Calu3 (cell line): ENCODE measurements around the gene DNAI1. TPM values are rescaled to one million over a fixed set of nuclear protein-coding genes. Genes with fewer than 3 reads are reported as not detected.

Source experiments
- BruUV-seq: library from RNA; stranded (reverse); fragments of 400-500 nt; replicated peaks from 2 replicates; lab custom pipeline; 2021; lab: Mats Ljungman, UMichigan
- CTCF ChIA-PET: fragments of 300-600 bp; sonication (Branson Sonifier 250); formaldehyde crosslinking; loops from one replicate; lab custom pipeline; 2022; ENCODE audit warnings: antibody characterized with exemption; lab: Charles Lee
- DNase-seq: peaks from one replicate; pipeline ENCODE4 v3.0.0; 2022
- H3K27ac Mint-ChIP-seq: one replicate; pipeline ENCODE4 v1.8.0; 2022; ENCODE audit warnings: mixed read lengths; ENCODE audit not compliant: unreplicated experiment
- H3K27me3 Mint-ChIP-seq: one replicate; pipeline ENCODE4 v1.8.0; 2022; ENCODE audit warnings: mixed read lengths; ENCODE audit not compliant: unreplicated experiment
- H3K36me3 Mint-ChIP-seq: one replicate; pipeline ENCODE4 v1.8.0; 2022; ENCODE audit warnings: mild to moderate bottlenecking, moderate library complexity, mixed read lengths; ENCODE audit not compliant: insufficient read depth, unreplicated experiment
- H3K4me1 Mint-ChIP-seq: one replicate; pipeline ENCODE4 v1.8.0; 2022; ENCODE audit warnings: mild to moderate bottlenecking, low read depth, mixed read lengths; ENCODE audit not compliant: unreplicated experiment
- H3K4me3 Mint-ChIP-seq: one replicate; pipeline ENCODE4 v1.8.0; 2022; ENCODE audit warnings: mild to moderate bottlenecking, low read depth, moderate library complexity, mixed read lengths; ENCODE audit not compliant: unreplicated experiment
- H3K9me3 Mint-ChIP-seq: one replicate; pipeline ENCODE4 v1.8.0; 2022; ENCODE audit warnings: low read depth, mixed read lengths; ENCODE audit not compliant: unreplicated experiment
- intact Hi-C: fragments of 100-400 bp; cut with micrococcal nuclease; formaldehyde crosslinking; loops from one replicate; pipeline ENCODE4 v1.10.0; 2022; ENCODE audit not compliant: unreplicated experiment
- total RNA-seq: library from RNA; stranded (reverse); gene quantifications from 2 replicates; pipeline ENCODE4 v1.2.3, GENCODE V29; 2022
- TF ChIP-seq, protein P1 (sequence below): fragments of 200-600 bp; IDR thresholded peaks from one replicate; pipeline ENCODE4 v1.8.0; 2022; ENCODE audit warnings: antibody characterized with exemption; ENCODE audit not compliant: unreplicated experiment

DNAI1 gene
- total RNA-seq, 1 experiment from 2014 or later: not detected

DNA sequence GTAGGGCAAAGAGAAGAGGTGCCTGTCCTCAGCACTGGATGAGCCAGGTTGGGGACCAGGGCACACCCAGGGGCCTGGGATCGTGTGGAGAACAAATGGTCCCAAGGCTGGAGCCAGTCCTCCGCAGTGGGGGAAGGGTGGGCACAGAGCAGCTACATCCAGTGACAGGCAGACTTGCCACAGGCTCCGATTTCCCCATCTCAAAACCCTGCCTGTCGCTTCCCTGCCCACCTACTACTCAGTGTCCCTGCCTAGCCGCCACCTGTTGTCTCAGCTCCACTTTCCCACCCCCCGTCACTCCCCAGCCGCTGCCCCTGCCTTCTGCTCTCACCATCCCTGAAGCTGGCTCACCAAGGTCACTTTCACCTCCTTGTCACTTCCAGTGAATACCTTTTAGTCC is 78.1 kb downstream of the DNAI1 start:
- no TSS peak for BruUV-seq
- CTCF ChIA-PET: no interaction called here
- intact Hi-C loops: no loop called here
- no peaks in the 10 kb centered on the region for H3K36me3 Mint-ChIP-seq
- H3K4me1 Mint-ChIP-seq: no peaks in the 10 kb centered on the region
- no peak overlapping the region for H3K27ac Mint-ChIP-seq
- peaks cover 52% of the 10 kb centered on the region for H3K27me3 Mint-ChIP-seq
- H3K9me3 Mint-ChIP-seq: no peaks in the 10 kb centered on the region
- TF ChIP-seq, protein P1, sequence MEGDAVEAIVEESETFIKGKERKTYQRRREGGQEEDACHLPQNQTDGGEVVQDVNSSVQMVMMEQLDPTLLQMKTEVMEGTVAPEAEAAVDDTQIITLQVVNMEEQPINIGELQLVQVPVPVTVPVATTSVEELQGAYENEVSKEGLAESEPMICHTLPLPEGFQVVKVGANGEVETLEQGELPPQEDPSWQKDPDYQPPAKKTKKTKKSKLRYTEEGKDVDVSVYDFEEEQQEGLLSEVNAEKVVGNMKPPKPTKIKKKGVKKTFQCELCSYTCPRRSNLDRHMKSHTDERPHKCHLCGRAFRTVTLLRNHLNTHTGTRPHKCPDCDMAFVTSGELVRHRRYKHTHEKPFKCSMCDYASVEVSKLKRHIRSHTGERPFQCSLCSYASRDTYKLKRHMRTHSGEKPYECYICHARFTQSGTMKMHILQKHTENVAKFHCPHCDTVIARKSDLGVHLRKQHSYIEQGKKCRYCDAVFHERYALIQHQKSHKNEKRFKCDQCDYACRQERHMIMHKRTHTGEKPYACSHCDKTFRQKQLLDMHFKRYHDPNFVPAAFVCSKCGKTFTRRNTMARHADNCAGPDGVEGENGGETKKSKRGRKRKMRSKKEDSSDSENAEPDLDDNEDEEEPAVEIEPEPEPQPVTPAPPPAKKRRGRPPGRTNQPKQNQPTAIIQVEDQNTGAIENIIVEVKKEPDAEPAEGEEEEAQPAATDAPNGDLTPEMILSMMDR: no peak
- no peak overlapping the region for H3K4me3 Mint-ChIP-seq
- DNase-seq: no peak

DNA sequence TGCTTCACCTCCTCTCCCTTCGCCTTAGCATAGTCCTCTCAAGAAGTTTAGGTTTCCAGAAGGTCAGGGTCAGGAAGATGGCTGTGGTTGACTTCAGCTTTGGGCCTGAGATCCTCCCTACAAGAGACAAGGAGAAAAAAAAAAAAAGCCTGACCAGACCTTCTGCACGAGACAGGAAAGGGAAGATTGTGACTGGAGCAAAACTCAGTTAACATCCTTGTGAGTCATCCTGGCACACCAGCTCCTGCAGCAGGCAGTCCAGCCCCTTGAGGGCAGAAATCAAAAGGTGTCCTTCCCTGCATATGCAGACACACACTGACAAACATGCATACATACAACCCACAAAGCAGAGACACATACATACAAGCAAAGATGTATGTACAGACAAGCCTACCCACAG is 82.2 kb downstream of the DNAI1 start:
- Mint-ChIP-seq H3K27me3 (peaks cover 47% of the 10 kb centered on the region), H3K36me3 (no peaks in the 10 kb centered on the region), H3K27ac (no peak overlapping the region), H3K4me3 (no peak overlapping the region), H3K9me3 (no peaks in the 10 kb centered on the region), H3K4me1 (no peaks in the 10 kb centered on the region)
- TF ChIP-seq, protein P1: no peak
- CTCF ChIA-PET: no interaction called here
- intact Hi-C loops: no loop called here
- DNase-seq: no peak
- no TSS peak for BruUV-seq

DNA sequence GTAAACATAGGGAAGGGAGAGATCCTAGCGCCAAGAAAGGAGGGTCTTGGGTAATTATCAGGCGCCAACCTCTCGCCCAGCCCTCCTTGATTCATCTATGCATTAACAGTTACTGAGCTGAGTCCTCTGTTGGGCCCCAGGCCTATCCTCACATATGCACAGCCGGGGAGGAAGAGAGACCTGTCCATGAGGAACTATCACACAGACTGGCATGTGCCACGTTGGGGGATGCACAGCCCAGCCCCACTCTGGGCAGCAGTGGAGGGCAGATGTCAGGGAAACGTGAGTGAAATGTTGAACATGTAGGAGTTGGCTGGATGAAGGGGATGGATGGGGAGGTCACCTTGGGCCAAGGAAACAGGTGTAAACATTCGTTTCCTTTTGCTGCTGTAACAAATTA is 82.9 kb downstream of the DNAI1 start:
- TF ChIP-seq, protein P1: no peak
- H3K27ac Mint-ChIP-seq: no peak overlapping the region
- no peak for DNase-seq
- peaks cover 47% of the 10 kb centered on the region for H3K27me3 Mint-ChIP-seq
- H3K4me3 Mint-ChIP-seq: no peak overlapping the region
- H3K36me3 Mint-ChIP-seq: no peaks in the 10 kb centered on the region
- H3K9me3 Mint-ChIP-seq: no peaks in the 10 kb centered on the region
- BruUV-seq: no TSS peak
- CTCF ChIA-PET: no interaction called here
- H3K4me1 Mint-ChIP-seq: no peaks in the 10 kb centered on the region
- intact Hi-C loops: no loop called here

DNA sequence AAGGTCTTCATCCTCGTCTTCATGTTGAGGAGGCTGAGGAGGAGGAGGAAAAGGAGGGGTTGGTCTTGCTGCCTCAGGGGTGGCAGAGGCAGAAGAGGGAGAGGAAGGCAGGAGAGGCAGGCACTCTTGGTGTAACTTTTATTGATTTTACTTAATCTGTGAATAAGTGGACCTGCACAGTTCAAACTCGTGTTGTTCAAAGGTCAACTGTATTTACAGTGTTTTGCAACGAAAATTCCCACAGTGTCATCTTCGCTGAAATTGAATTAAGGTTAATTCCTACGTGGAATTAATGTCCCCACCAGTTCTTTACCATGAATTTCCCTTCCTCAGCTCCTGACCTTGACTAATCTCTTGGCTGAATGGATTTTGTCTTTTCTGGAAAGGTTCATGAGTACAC is 85.4 kb downstream of the DNAI1 start:
- intact Hi-C loops: no loop called here
- Mint-ChIP-seq H3K27me3 (peaks cover 51% of the 10 kb centered on the region), H3K27ac (no peak overlapping the region), H3K4me1 (no peaks in the 10 kb centered on the region), H3K9me3 (no peaks in the 10 kb centered on the region), H3K4me3 (no peak overlapping the region), H3K36me3 (no peaks in the 10 kb centered on the region)
- TF ChIP-seq, protein P1: no peak
- CTCF ChIA-PET: no interaction called here
- no TSS peak for BruUV-seq
- DNase-seq: no peak
